Retinal pigment epithelial cell (primary cell): ENCODE measurements around the gene KRT3.

Experiments used
- DNase-seq: peaks from one replicate; pipeline ENCODE4 v3.0.0-alpha.2; 2010; ENCODE audit warnings: low read depth
- H3K4me3 ChIP-seq: 2 replicates; pipeline ENCODE4 v1.5.1; 2011; ENCODE audit warnings: mild to moderate bottlenecking, low read length, control low read depth, moderate library complexity
- CTCF ChIP-seq: conservative IDR thresholded peaks from 2 replicates; pipeline ENCODE4 v1.5.1; 2011; ENCODE audit warnings: low read depth, low read length, control low read depth, inconsistent platforms

The KRT3 gene

GRCh38 chr12:52790427-52791270 is 5.3 kb downstream of the KRT3 start:
- no peak overlapping the region for H3K4me3 ChIP-seq
- DNase-seq: no peak
- TF ChIP-seq CTCF: no peak

GRCh38 chr12:52789637-52790426 is 6.1 kb downstream of the KRT3 start:
- H3K4me3 ChIP-seq: no peak overlapping the region
- DNase-seq: no peak
- TF ChIP-seq CTCF: no peak

- no peak for DNase-seq
- no peak for TF ChIP-seq CTCF
- no peak overlapping the region for H3K4me3 ChIP-seq
Observed at GRCh38 chr12:52788876-52789636, 6.9 kb downstream of the KRT3 start.

GRCh38 chr12:52788192-52788875 is 7.6 kb downstream of the KRT3 start:
- no peak for DNase-seq
- no peak for TF ChIP-seq CTCF
- H3K4me3 ChIP-seq: no peak overlapping the region

- no peak for TF ChIP-seq CTCF
- H3K4me3 ChIP-seq: no peak overlapping the region
- no peak for DNase-seq
Observed at GRCh38 chr12:52787324-52788191, 8.4 kb downstream of the KRT3 start.

- H3K4me3 ChIP-seq: no peak overlapping the region
- TF ChIP-seq CTCF: no peak
- DNase-seq: no peak
Observed at GRCh38 chr12:52784909-52785308, 11.0 kb downstream of the KRT3 start.
